Head of caudate nucleus (tissue), 42 donors: Measurements from ENCODE around the gene ZNF445.
A peak's percentile ranks its signal among the peaks of the same experiment; 100 is the strongest.
"Not testable (repeated sequence)": the region's sequence is repeated elsewhere in the genome, so short reads cannot be mapped to it uniquely, and the experiment has no call there.

Experiments
- DNase-seq, 42 donors: peaks; one replicate each; pipeline versions ENCODE4 v3.0.0 to v3.0.0-alpha.2; 2020 to 2021; ENCODE audit warnings: mixed read lengths in 7 of 42
- intact Hi-C: fragments of 100-400 bp; cut with DNase I; formaldehyde crosslinking; loops from one replicate; pipeline ENCODE4 v1.15.0; 2022

The ZNF445 gene

GRCh38 chr3:44477312-44478030 is at the start of gene ZNF445:
Gene ZNF445 (minus strand): TSS chr3:44477670. CDS start chr3:44455549, 22,121 bp downstream.
- intact Hi-C loops, result loop anchor here (2.0 kb wide), 1 partner anchor 33 kb away; no protein-coding TSS in a partner anchor
- peak; percentile 57 to 94 (median 86) for DNase-seq

GRCh38 chr3:44525060-44525459 is 47.6 kb upstream of the ZNF445 start:
- intact Hi-C loops, result no loop called here
- DNase-seq, result no peak

GRCh38 chr3:44522494-44522933 is 45.0 kb upstream of the ZNF445 start:
- intact Hi-C loops, result no loop called here
- DNase-seq, result no peak

- intact Hi-C loops, result no loop called here
- no peak for DNase-seq
Measured at GRCh38 chr3:44521721-44522120, 44.3 kb upstream of the ZNF445 start.

- intact Hi-C loops, result no loop called here
- DNase-seq, result no peak
Measured at GRCh38 chr3:44518782-44519156, 41.3 kb upstream of the ZNF445 start.

GRCh38 chr3:44516230-44516629 is 38.8 kb upstream of the ZNF445 start:
- intact Hi-C loops, result no loop called here

GRCh38 chr3:44513513-44513912 is 36.0 kb upstream of the ZNF445 start:
- no peak for DNase-seq
- intact Hi-C loops, result no loop called here

More at GRCh38 chr3:44516230-44516629, 38.8 kb upstream of the ZNF445 start:
- DNase-seq, result no peak

- DNase-seq, result peak in 2 of 42 donors; percentile 3 to 11
- intact Hi-C loops, result loop anchor here (2.0 kb wide), 1 partner anchor 34 kb away; the partner anchor contains the start of gene ZNF445
Measured at GRCh38 chr3:44511238-44511566, 33.7 kb upstream of the ZNF445 start.

GRCh38 chr3:44510000-44510368 is 32.5 kb upstream of the ZNF445 start:
- DNase-seq, result peak in 3 of 42 donors; percentile 2 to 17 (median 9)
- intact Hi-C loops, result loop anchor here (2.0 kb wide), 1 partner anchor 33 kb away; the partner anchor contains the start of gene ZNF445

- intact Hi-C loops, result no loop called here
- DNase-seq, result peak in 2 of 42 donors; percentile 5 to 18
Measured at GRCh38 chr3:44509393-44509921, 32.0 kb upstream of the ZNF445 start.

GRCh38 chr3:44506961-44507360 is 29.5 kb upstream of the ZNF445 start:
- intact Hi-C loops, result no loop called here
- DNase-seq, result no peak

- DNase-seq, result no peak
- intact Hi-C loops, result no loop called here
Measured at GRCh38 chr3:44506556-44506955, 29.1 kb upstream of the ZNF445 start.

- DNase-seq, result no peak
- intact Hi-C loops, result no loop called here
Measured at GRCh38 chr3:44504566-44504965, 27.1 kb upstream of the ZNF445 start.

GRCh38 chr3:44503178-44503577 is 25.7 kb upstream of the ZNF445 start:
- DNase-seq, intact Hi-C loops: not testable (repeated sequence)

- intact Hi-C loops, result no loop called here
- no peak for DNase-seq
Measured at GRCh38 chr3:44501971-44502370, 24.5 kb upstream of the ZNF445 start.

GRCh38 chr3:44499899-44500168 is 22.4 kb upstream of the ZNF445 start:
- intact Hi-C loops, DNase-seq: not testable (repeated sequence)

- intact Hi-C loops, result no loop called here
- DNase-seq, result no peak
Measured at GRCh38 chr3:44499149-44499898, 21.9 kb upstream of the ZNF445 start.

- intact Hi-C loops, result no loop called here
- DNase-seq, result no peak
Measured at GRCh38 chr3:44495636-44496415, 18.4 kb upstream of the ZNF445 start.

GRCh38 chr3:44492496-44492895 is 15.0 kb upstream of the ZNF445 start:
- no peak for DNase-seq
- intact Hi-C loops, result no loop called here

- no peak for DNase-seq
- intact Hi-C loops, result no loop called here
Measured at GRCh38 chr3:44482721-44483120, 5.3 kb upstream of the ZNF445 start.
